Calu3 (cell line): ENCODE measurements around the gene LLPH. TPM values are rescaled to one million over a fixed set of nuclear protein-coding genes. Genes with fewer than 3 reads are reported as not detected.

Source experiments
- BruUV-seq: library from RNA; stranded (reverse); fragments of 400-500 nt; replicated peaks from 2 replicates; lab custom pipeline; 2021; lab: Mats Ljungman, UMichigan
- CTCF ChIA-PET: fragments of 300-600 bp; sonication (Branson Sonifier 250); formaldehyde crosslinking; loops from one replicate; lab custom pipeline; 2022; ENCODE audit warnings: antibody characterized with exemption; lab: Charles Lee
- DNase-seq: peaks from one replicate; pipeline ENCODE4 v3.0.0; 2022
- H3K27ac Mint-ChIP-seq: one replicate; pipeline ENCODE4 v1.8.0; 2022; ENCODE audit warnings: mixed read lengths; ENCODE audit not compliant: unreplicated experiment
- H3K27me3 Mint-ChIP-seq: one replicate; pipeline ENCODE4 v1.8.0; 2022; ENCODE audit warnings: mixed read lengths; ENCODE audit not compliant: unreplicated experiment
- H3K36me3 Mint-ChIP-seq: one replicate; pipeline ENCODE4 v1.8.0; 2022; ENCODE audit warnings: mild to moderate bottlenecking, moderate library complexity, mixed read lengths; ENCODE audit not compliant: insufficient read depth, unreplicated experiment
- H3K4me1 Mint-ChIP-seq: one replicate; pipeline ENCODE4 v1.8.0; 2022; ENCODE audit warnings: mild to moderate bottlenecking, low read depth, mixed read lengths; ENCODE audit not compliant: unreplicated experiment
- H3K4me3 Mint-ChIP-seq: one replicate; pipeline ENCODE4 v1.8.0; 2022; ENCODE audit warnings: mild to moderate bottlenecking, low read depth, moderate library complexity, mixed read lengths; ENCODE audit not compliant: unreplicated experiment
- H3K9me3 Mint-ChIP-seq: one replicate; pipeline ENCODE4 v1.8.0; 2022; ENCODE audit warnings: low read depth, mixed read lengths; ENCODE audit not compliant: unreplicated experiment
- intact Hi-C: fragments of 100-400 bp; cut with micrococcal nuclease; formaldehyde crosslinking; loops from one replicate; pipeline ENCODE4 v1.10.0; 2022; ENCODE audit not compliant: unreplicated experiment
- total RNA-seq: library from RNA; stranded (reverse); gene quantifications from 2 replicates; pipeline ENCODE4 v1.2.3, GENCODE V29; 2022
- TF ChIP-seq, protein P1 (sequence below): fragments of 200-600 bp; IDR thresholded peaks from one replicate; pipeline ENCODE4 v1.8.0; 2022; ENCODE audit warnings: antibody characterized with exemption; ENCODE audit not compliant: unreplicated experiment

The LLPH gene
- total RNA-seq, 1 experiment from 2014 or later = 46.6 TPM

DNA sequence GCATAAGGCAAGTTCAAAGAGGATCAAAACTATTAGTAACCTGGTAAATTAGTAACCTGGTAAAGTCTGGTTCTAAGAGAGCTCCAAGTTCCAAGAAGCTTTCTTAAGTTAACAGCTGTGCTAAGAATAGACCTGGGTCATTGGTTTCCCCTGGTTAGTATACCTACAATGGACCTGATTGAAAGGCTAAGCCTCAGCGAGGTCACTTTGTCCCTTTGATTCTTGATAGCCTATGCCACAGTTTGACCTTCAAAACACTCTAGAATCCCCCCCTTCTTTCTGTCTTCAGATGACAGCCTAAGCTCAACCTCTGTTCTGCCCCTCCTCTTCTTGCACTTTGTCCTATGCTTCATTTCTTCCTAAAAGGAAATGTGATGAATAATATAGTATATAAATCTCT, 53.0 kb downstream of the LLPH start:
- Mint-ChIP-seq H3K36me3 (no peaks in the 10 kb centered on the region), H3K4me1 (no peaks in the 10 kb centered on the region)
- no peak for DNase-seq

DNA sequence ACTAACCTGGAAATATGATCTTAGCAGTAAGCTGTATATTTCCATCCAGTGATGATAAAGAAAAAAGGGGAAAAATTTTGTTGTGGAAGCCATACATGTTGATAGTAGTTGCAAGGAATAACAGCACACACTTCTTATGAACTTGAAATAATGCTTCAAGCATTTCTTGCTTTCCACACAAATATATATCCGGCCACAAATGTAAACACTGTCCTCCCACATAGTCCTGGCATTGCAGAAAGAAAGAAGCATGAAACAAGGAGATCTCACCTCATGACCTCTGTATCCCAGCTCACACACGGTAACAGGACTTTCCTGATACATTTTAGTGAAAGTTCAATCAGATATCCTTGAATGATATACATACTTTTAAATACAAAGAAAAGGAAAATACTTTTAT, 56.0 kb downstream of the LLPH start:
- Mint-ChIP-seq H3K4me1 (no peaks in the 10 kb centered on the region), H3K4me3 (no peak overlapping the region), H3K36me3 (no peaks in the 10 kb centered on the region), H3K27ac (no peak overlapping the region), H3K9me3 (no peaks in the 10 kb centered on the region), H3K27me3 (no peaks in the 10 kb centered on the region)
- CTCF ChIA-PET = no interaction called here
- DNase-seq = no peak
- BruUV-seq = no TSS peak
- TF ChIP-seq, protein P1, sequence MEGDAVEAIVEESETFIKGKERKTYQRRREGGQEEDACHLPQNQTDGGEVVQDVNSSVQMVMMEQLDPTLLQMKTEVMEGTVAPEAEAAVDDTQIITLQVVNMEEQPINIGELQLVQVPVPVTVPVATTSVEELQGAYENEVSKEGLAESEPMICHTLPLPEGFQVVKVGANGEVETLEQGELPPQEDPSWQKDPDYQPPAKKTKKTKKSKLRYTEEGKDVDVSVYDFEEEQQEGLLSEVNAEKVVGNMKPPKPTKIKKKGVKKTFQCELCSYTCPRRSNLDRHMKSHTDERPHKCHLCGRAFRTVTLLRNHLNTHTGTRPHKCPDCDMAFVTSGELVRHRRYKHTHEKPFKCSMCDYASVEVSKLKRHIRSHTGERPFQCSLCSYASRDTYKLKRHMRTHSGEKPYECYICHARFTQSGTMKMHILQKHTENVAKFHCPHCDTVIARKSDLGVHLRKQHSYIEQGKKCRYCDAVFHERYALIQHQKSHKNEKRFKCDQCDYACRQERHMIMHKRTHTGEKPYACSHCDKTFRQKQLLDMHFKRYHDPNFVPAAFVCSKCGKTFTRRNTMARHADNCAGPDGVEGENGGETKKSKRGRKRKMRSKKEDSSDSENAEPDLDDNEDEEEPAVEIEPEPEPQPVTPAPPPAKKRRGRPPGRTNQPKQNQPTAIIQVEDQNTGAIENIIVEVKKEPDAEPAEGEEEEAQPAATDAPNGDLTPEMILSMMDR = no peak
- intact Hi-C loops = no loop called here

More for the DNA sequence above, 53.0 kb downstream of the LLPH start:
- H3K9me3 Mint-ChIP-seq = no peaks in the 10 kb centered on the region
- no peaks in the 10 kb centered on the region for H3K27me3 Mint-ChIP-seq
- TF ChIP-seq, protein P1 = no peak
- CTCF ChIA-PET = interaction anchor here (0.6 kb wide), 1 partner anchor 1891 kb away, joined by 3 read pairs; no protein-coding TSS in a partner anchor
- BruUV-seq = no TSS peak
- H3K27ac Mint-ChIP-seq = no peak overlapping the region
- H3K4me3 Mint-ChIP-seq = no peak overlapping the region
- intact Hi-C loops = no loop called here

DNA sequence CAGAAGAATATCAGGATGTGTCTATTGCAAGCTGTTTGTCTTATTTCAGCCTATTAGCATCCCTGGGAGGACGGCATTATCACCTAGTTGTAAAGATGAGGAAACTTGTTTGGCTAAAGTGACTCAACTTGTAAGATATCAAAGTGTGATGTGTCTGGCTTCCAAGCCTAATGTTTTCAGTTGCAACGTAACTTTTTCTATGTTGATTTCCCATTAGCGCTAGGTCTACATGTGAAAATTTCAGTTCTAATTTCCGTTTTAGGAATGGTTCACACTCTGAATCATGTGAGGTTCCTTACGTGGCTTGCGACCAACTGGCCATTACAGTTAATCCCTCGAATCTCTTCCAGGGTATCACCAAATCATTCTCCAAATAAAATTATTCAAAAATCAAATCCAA, 58.0 kb downstream of the LLPH start:
- CTCF ChIA-PET = no interaction called here
- intact Hi-C loops = no loop called here
- no TSS peak for BruUV-seq

DNA sequence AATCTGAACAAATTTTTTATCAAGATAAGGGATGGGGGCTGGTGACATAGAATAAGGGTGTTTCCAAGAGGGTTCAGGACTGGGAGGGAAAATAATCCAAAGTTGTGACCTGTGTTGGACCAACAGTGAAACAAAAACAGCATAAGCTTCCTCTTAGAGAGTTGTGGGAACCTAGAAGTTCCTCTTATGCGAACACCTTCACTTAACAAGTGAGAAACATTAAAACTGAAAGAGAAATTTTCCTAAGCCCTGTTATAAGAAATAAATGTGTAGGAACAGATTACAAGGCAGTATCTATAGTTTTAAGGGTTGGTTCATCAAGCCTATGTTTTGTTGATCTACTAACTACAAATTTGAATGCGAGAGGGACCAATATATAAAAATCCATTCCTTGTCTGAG, 58.4 kb downstream of the LLPH start:
- no peaks in the 10 kb centered on the region for H3K36me3 Mint-ChIP-seq
- peaks cover under 1% of the 10 kb centered on the region for H3K4me1 Mint-ChIP-seq
- H3K4me3 Mint-ChIP-seq = no peak overlapping the region
- intact Hi-C loops = no loop called here
- H3K27me3 Mint-ChIP-seq = no peaks in the 10 kb centered on the region
- TF ChIP-seq, protein P1 = no peak
- no TSS peak for BruUV-seq
- no peaks in the 10 kb centered on the region for H3K9me3 Mint-ChIP-seq
- H3K27ac Mint-ChIP-seq = no peak overlapping the region
- CTCF ChIA-PET = no interaction called here
- DNase-seq = no peak

More for the DNA sequence above, 58.0 kb downstream of the LLPH start:
- no peaks in the 10 kb centered on the region for H3K36me3 Mint-ChIP-seq
- H3K9me3 Mint-ChIP-seq = no peaks in the 10 kb centered on the region
- no peak for DNase-seq
- no peaks in the 10 kb centered on the region for H3K4me1 Mint-ChIP-seq
- no peaks in the 10 kb centered on the region for H3K27me3 Mint-ChIP-seq
- no peak overlapping the region for H3K4me3 Mint-ChIP-seq
- TF ChIP-seq, protein P1 = no peak
- H3K27ac Mint-ChIP-seq = no peak overlapping the region
